K562 (cell line): ENCODE results near the gene G6PC3. TPM values are rescaled to one million over a fixed set of nuclear protein-coding genes. Genes with fewer than 3 reads are reported as not detected.

Experiments used
- ATAC-seq: fragments of 200-7000 bp; cut with Tn5 transposase; 3 replicates; pipeline ENCODE4 v1.9.1; 2020; ENCODE audit warnings: moderate library complexity
- BruUV-seq: library from RNA; stranded (reverse); fragments of 400-500 nt; replicated peaks from 2 replicates; lab custom pipeline; 2021; lab: Mats Ljungman, UMichigan
- CTCF ChIA-PET: fragments of 300-600 bp; formaldehyde crosslinking; extraction: SDS; loops from one replicate; lab custom pipeline; 2021; ENCODE audit warnings: low intra/inter-chr PET ratio; lab: Yijun Ruan, JAX
- POLR2A ChIA-PET: fragments of 300-600, 350-650 bp; sonication (Branson Sonifier 250); formaldehyde crosslinking; extraction: SDS; loops from one replicate; lab custom pipeline; 2021; ENCODE audit warnings: antibody characterized with exemption, inconsistent platforms; lab: Yijun Ruan, JAX
- DNase-seq, 4 experiments: peaks; one replicate each; pipeline versions ENCODE4 v3.0.0 to v3.0.0-alpha.2; 2011 to 2018; ENCODE audit warnings: low spot score in 3 of 4, mixed read lengths in 3 of 4; ENCODE audit errors: extremely low read depth in 1 of 4
- FAIRE-seq: peaks from 2 replicates; lab custom pipeline; 2011; peaks lifted over from hg19 to GRCh38; lab: Jason Lieb, UNC
- H2AFZ ChIP-seq: 2 replicates; pipeline ENCODE4 v1.6.0; 2011; ENCODE audit warnings: low read depth, low read length, control low read depth, inconsistent platforms
- H3K27ac ChIP-seq: fragments of 200-600 bp; 3 replicates; pipeline ENCODE4 v1.8.0; 2011; ENCODE audit warnings: low read depth, mild to moderate bottlenecking, control low read depth, inconsistent platforms, low read length, moderate library complexity, mixed read lengths; ENCODE audit errors: extremely low read depth
- H3K27me3 ChIP-seq, 2 experiments: fragments of 300-600 bp in 1 of 2; 2 replicates in 1 of 2; 3 replicates in 1 of 2; pipeline versions ENCODE4 v1.6.0 to v1.8.0; 2011; ENCODE audit warnings: inconsistent platforms in 2 of 2, low read length in 2 of 2, mild to moderate bottlenecking in 1 of 2, mixed read lengths in 1 of 2, moderate library complexity in 1 of 2; ENCODE audit not compliant: control insufficient read depth in 2 of 2, insufficient read depth in 2 of 2
- H3K36me3 ChIP-seq: fragments of 300-600 bp; 3 replicates; pipeline ENCODE4 v1.8.0; 2011; ENCODE audit warnings: mild to moderate bottlenecking, low read length, inconsistent platforms; ENCODE audit not compliant: control insufficient read depth, insufficient read depth
- H3K4me1 ChIP-seq, 2 experiments: fragments of 200-600 bp in 1 of 2; replicated peaks in 1 of 2; 2 replicates in 1 of 2; 3 replicates in 1 of 2; pipeline versions ENCODE4 v1.5.1 to v1.8.0; 2011; ENCODE audit warnings: inconsistent platforms in 2 of 2, low read length in 2 of 2, mild to moderate bottlenecking in 1 of 2, mixed read lengths in 1 of 2, moderate library complexity in 1 of 2; ENCODE audit not compliant: control insufficient read depth in 2 of 2, insufficient read depth in 2 of 2
- H3K4me2 ChIP-seq: 2 replicates; pipeline ENCODE4 v1.6.1; 2011; ENCODE audit warnings: low read length, control low read depth, inconsistent platforms, mixed read lengths; ENCODE audit not compliant: insufficient read depth
- H3K4me3 ChIP-seq: fragments of 200-600 bp; sonication (generic), shearing (Covaris generic); 2 replicates; pipeline ENCODE4 v1.5.1; 2016; ENCODE audit warnings: control low read depth, inconsistent platforms
- H3K79me2 ChIP-seq: fragments of 200-600 bp; 3 replicates; pipeline ENCODE4 v1.8.0; 2011; ENCODE audit warnings: low read length, inconsistent platforms; ENCODE audit not compliant: control insufficient read depth, insufficient read depth
- H3K9ac ChIP-seq, 2 experiments: 2 replicates each; pipeline versions ENCODE4 v1.6.0 to v1.6.1; 2011; ENCODE audit warnings: low read depth in 2 of 2, low read length in 2 of 2, control low read depth in 1 of 2, inconsistent platforms in 1 of 2, mild to moderate bottlenecking in 1 of 2, mixed read lengths in 1 of 2; ENCODE audit not compliant: insufficient read depth in 1 of 2
- H3K9me1 ChIP-seq: one replicate; pipeline ENCODE4 v1.6.0; 2011; ENCODE audit warnings: inconsistent platforms, mild to moderate bottlenecking, low read length, moderate library complexity; ENCODE audit not compliant: control insufficient read depth, insufficient read depth
- H3K9me3 ChIP-seq: replicated peaks from 2 replicates; pipeline ENCODE4 v1.5.1; 2011; ENCODE audit warnings: low read depth, low read length, inconsistent platforms; ENCODE audit not compliant: control insufficient read depth, insufficient read depth
- H4K20me1 ChIP-seq: replicated peaks from 2 replicates; pipeline ENCODE4 v1.6.1; 2011; ENCODE audit warnings: low read length, inconsistent platforms, mixed read lengths; ENCODE audit not compliant: control insufficient read depth, insufficient read depth
- ATF1 ChIP-seq, 2 experiments: fragments of 450-650 bp in 1 of 2; IDR thresholded peaks; 2 replicates each; pipeline ENCODE4 v1.6.1; 2016; ENCODE audit warnings: missing compliant biosample characterization in 1 of 2, missing genetic modification characterization in 1 of 2
- BCOR ChIP-seq: fragments of 450-650 bp; IDR thresholded peaks from 2 replicates; pipeline ENCODE4 v1.6.1; 2016
- EP400 ChIP-seq: fragments of 450-650 bp; IDR thresholded peaks from 2 replicates; pipeline ENCODE4 v1.6.1; 2017; ENCODE audit warnings: antibody characterized with exemption, mild to moderate bottlenecking, moderate library complexity
- HSF4 ChIP-seq: fragments of 250-450 bp; sonication (Bioruptor Pico); IDR thresholded peaks from 2 replicates; pipeline ENCODE4 v2.1.2; 2022; ENCODE audit warnings: mild to moderate bottlenecking, moderate library complexity, borderline replicate concordance
- KDM1A ChIP-seq, 2 experiments: fragments of 450-650 bp; IDR thresholded peaks; 2 replicates each; pipeline ENCODE4 v1.6.1; 2016; ENCODE audit warnings: mild to moderate bottlenecking in 2 of 2
- MEF2A ChIP-seq: IDR thresholded peaks from 2 replicates; pipeline ENCODE4 v1.6.1; 2011; ENCODE audit warnings: low read depth, mild to moderate bottlenecking, low read length, moderate library complexity; ENCODE audit not compliant: control insufficient read depth
- MXI1 ChIP-seq: IDR thresholded peaks from 2 replicates; pipeline ENCODE4 v1.6.1; 2011; ENCODE audit warnings: low read depth, mild to moderate bottlenecking, improper control_type of control experiment, low read length
- NEUROD1 ChIP-seq: fragments of 150-350 bp; IDR thresholded peaks from 2 replicates; pipeline ENCODE4 v1.6.1; 2014; ENCODE audit warnings: borderline replicate concordance, low read length, low read depth; ENCODE audit not compliant: partially characterized antibody
- PATZ1 ChIP-seq: fragments of 250-450 bp; sonication (Bioruptor Pico); IDR thresholded peaks from 2 replicates; pipeline ENCODE4 v1.5.0; 2020; ENCODE audit warnings: mild to moderate bottlenecking, borderline replicate concordance
- POLR2AphosphoS5 ChIP-seq: IDR thresholded peaks from 2 replicates; pipeline ENCODE4 v1.6.1; 2011; ENCODE audit warnings: mild to moderate bottlenecking, low read depth, low read length, moderate library complexity; ENCODE audit not compliant: control insufficient read depth, insufficient read depth
- RBM25 ChIP-seq: fragments of 200-400 bp; formaldehyde crosslinking; IDR thresholded peaks from 2 replicates; pipeline ENCODE4 v1.6.1; 2018; ENCODE audit warnings: low read length, low read depth, moderate library complexity; ENCODE audit not compliant: severe bottlenecking
- RCOR1 ChIP-seq, 2 experiments: IDR thresholded peaks; 2 replicates each; pipeline ENCODE4 v1.6.1; 2012; ENCODE audit warnings: low read depth in 2 of 2, low read length in 2 of 2, borderline replicate concordance in 1 of 2, improper control_type of control experiment in 1 of 2
- SMARCA5 ChIP-seq: fragments of 450-650 bp; IDR thresholded peaks from 2 replicates; pipeline ENCODE4 v1.6.1; 2016
- UBTF ChIP-seq, 2 experiments: IDR thresholded peaks; 2 replicates each; pipeline ENCODE4 v1.6.1; 2012; ENCODE audit warnings: improper control_type of control experiment in 2 of 2, low read depth in 2 of 2, low read length in 2 of 2, borderline replicate concordance in 1 of 2
- ZNF668 ChIP-seq: fragments of 250-450 bp; sonication (Bioruptor Pico); IDR thresholded peaks from 2 replicates; pipeline ENCODE4 v1.8.0; 2022; ENCODE audit warnings: mild to moderate bottlenecking, inconsistent platforms
- ZNF785 ChIP-seq: fragments of 250-450 bp; sonication (Bioruptor Pico); IDR thresholded peaks from 2 replicates; pipeline ENCODE4 v1.4.0; 2020; ENCODE audit warnings: mild to moderate bottlenecking
- WGBS: fragments of 100-300 bp; shearing (Covaris generic); methylation state at CpG from one replicate; pipeline ENCODE4 v1.1.6; 2016; ENCODE audit warnings: low coverage, mixed read lengths; ENCODE audit not compliant: insufficient coverage; ENCODE audit errors: missing lambda C conversion rate; 5-methylcytosine and 5-hydroxymethylcytosine counted together
- in situ Hi-C: fragments of 300-500 bp; cut with MboI; formaldehyde crosslinking; loops from 4 replicates; pipeline ENCODE4 v1.15.0; 2018; ENCODE audit warnings: inconsistent platforms, mixed read lengths
- intact Hi-C: fragments of 100-400 bp; cut with micrococcal nuclease; formaldehyde crosslinking; loops from 2 replicates; pipeline ENCODE4 v1.14.2; 2022
- polyA plus RNA-seq, 8 experiments: library from polyadenylated mRNA; depleted of rRNA in 4 of 8; stranded (reverse) in 5 of 8; unstranded in 3 of 8; fragments of >200 nt; fragmentation: Nextera tagmentation in 2 of 8; fragmentation: Illumina TruSeq in 1 of 8; extraction: Ambion mirVana in 2 of 8; extraction: Trizol in 1 of 8; gene quantifications; 2 replicates each; pipeline versions ENCODE4 v1.2.1 to v1.2.3, GENCODE V29; 2011 to 2014; ENCODE audit warnings: inconsistent platforms in 1 of 8, missing spikeins in 1 of 8
- total RNA-seq, 7 experiments: library from RNA; depleted of rRNA in 6 of 7; stranded (reverse); fragments of >200 nt in 6 of 7; fragmentation: Illumina TruSeq in 2 of 7; extraction: Trizol in 2 of 7; gene quantifications; 2 replicates each; pipeline versions ENCODE4 v1.2.1 to v1.2.3, GENCODE V29; 2011 to 2021; ENCODE audit warnings: low replicate concordance in 1 of 7

Gene G6PC3
- total and polyA plus RNA-seq, 9 of the 15 experiments (the other 6 are each of a cell fraction or from before 2014, with no cell fraction given), result 10.4 to 57.8 (median 31.1) TPM

GRCh38 chr17:44113382-44113781 is 42.8 kb downstream of the G6PC3 start:
- intact Hi-C loops (no loop called here), in situ Hi-C loops (no loop called here)
- FAIRE-seq, result no peak
- WGBS, result 54% methylated on average over 1 of the region's 1 CpG
- Histone ChIP-seq H3K4me1 (peaks cover 33 to 68% of the 10 kb centered on the region in 2 experiments), H3K9ac (peak overlapping the region in 1 of 2 experiments; percentile 43; a peak in 1 of 4 replicates), H2AFZ (no peak overlapping the region), H3K27ac (no peak overlapping the region), H3K27me3 (no peaks in the 10 kb centered on the region), H3K36me3 (no peaks in the 10 kb centered on the region; the same call in 2 of the 3 replicates), H3K4me3 (no peak overlapping the region), H3K9me1 (peaks cover 10% of the 10 kb centered on the region), H3K9me3 (no peaks in the 10 kb centered on the region), H3K79me2 (peaks cover 5% of the 10 kb centered on the region; the same call in 1 of the 3 replicates), H3K4me2 (no peak overlapping the region), H4K20me1 (peaks cover 9% of the 10 kb centered on the region; the same call in 1 of the 2 replicates)
- ATAC-seq, result no peak
- no TSS peak for BruUV-seq
- ChIA-PET POLR2A (interaction anchor here (0.9 to 5.8 kb wide), 2 partner anchors 9 to 58 kb away, joined by 4 to 49 read pairs; partner anchors contain the start of gene HDAC5), CTCF (interaction anchor here (0.6 kb wide), 1 partner anchor 96 kb away, joined by 4 read pairs; no protein-coding TSS in a partner anchor)
- no peak for DNase-seq
- TF ChIP-seq HSF4 (CRISPR knock-in tag) (no peak), ZNF668 (CRISPR knock-in tag) (no peak), NEUROD1 (no peak), RBM25 (peak; percentile 81), BCOR (peak; percentile 89), ZNF785 (CRISPR knock-in tag) (no peak), RCOR1 (IDR thresholded peaks at IDR 0.05; ENCODE audit: borderline replicate concordance in 1 of 2, low read depth in 2 of 2, low read length in 2 of 2) (no peak), MEF2A (no peak), MXI1 (no peak), UBTF (IDR thresholded peaks at IDR 0.05; ENCODE audit: borderline replicate concordance in 1 of 2, low read depth in 2 of 2, low read length in 2 of 2) (no peak), EP400 (no peak), POLR2AphosphoS5 (no peak), ATF1 (CRISPR knock-in tag; IDR thresholded peaks at IDR 0.05) (no peak), ATF1 (tag; IDR thresholded peaks at IDR 0.05) (no peak), SMARCA5 (0 out of 2 replicates have a peak, but pooled peaks have one; percentile 22), PATZ1 (no peak), KDM1A (IDR thresholded peaks at IDR 0.05) (peak in 1 of 2 experiments; percentile 49; a peak in 1 of 4 replicates)
